Activated CD4-positive, alpha-beta T cell treated with anti-CD3 and anti-CD28 coated beads, Interleukin-2, amount 10 ng/mL, durations not matched to agents 7 days and 5 days (primary cell): Measurements from ENCODE around the gene TBC1D14. TPM values are rescaled to one million over a fixed set of nuclear protein-coding genes. Genes with fewer than 3 reads are reported as not detected.

Experiments used
- CTCF ChIA-PET: fragments of 350-600 bp; sonication (Branson Sonifier 250); formaldehyde crosslinking; loops from one replicate; lab custom pipeline; 2021; ENCODE audit warnings: antibody characterized with exemption; lab: Charles Lee
- POLR2A ChIA-PET: fragments of 350-600 bp; sonication (Branson Sonifier 250); formaldehyde crosslinking; loops from one replicate; lab custom pipeline; 2021; ENCODE audit warnings: antibody characterized with exemption; lab: Charles Lee
- DNase-seq: peaks from one replicate; pipeline ENCODE4 v3.0.0-alpha.2; 2020
- H3K27ac Mint-ChIP-seq: one replicate; pipeline ENCODE4 v1.8.0; 2021; ENCODE audit warnings: mild to moderate bottlenecking, moderate library complexity, mixed read lengths
- H3K27me3 Mint-ChIP-seq: one replicate; pipeline ENCODE4 v1.8.0; 2021; ENCODE audit warnings: mixed read lengths
- H3K36me3 Mint-ChIP-seq: one replicate; pipeline ENCODE4 v1.8.0; 2021; ENCODE audit warnings: low read depth, mixed read lengths
- H3K4me1 Mint-ChIP-seq: one replicate; pipeline ENCODE4 v1.8.0; 2021; ENCODE audit warnings: mixed read lengths
- H3K4me3 Mint-ChIP-seq: one replicate; pipeline ENCODE4 v1.8.0; 2021; ENCODE audit warnings: mild to moderate bottlenecking, moderate library complexity, mixed read lengths
- H3K9me3 Mint-ChIP-seq: one replicate; pipeline ENCODE4 v1.8.0; 2021; ENCODE audit warnings: mixed read lengths
- total RNA-seq, 2 experiments: library from RNA; stranded (reverse); gene quantifications; one replicate each; pipeline ENCODE4 v1.2.3, GENCODE V29; 2021

TBC1D14 gene
- total RNA-seq, 2 experiments from 2014 or later, result 50.1 to 50.2 TPM

DNA sequence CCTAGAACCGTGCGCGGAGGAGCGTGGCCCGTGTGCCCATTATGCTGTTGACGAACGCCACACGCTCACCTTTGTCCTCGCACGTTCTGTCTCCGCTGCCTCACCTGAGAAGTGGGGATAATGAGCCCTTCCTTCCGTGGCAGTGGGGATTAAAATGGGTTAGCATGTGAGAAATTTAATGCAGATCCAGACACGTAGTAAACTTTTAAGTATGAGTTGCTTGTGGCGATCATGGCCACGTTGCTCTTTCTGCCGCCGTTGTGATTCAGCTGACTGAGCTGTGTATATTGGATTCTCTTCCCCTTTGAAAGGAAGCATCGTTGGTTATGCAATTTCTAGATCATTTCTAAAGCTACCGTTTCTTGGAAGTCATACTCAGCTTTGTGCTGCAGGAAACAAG, 16.5 kb downstream of the TBC1D14 start:
- no peak for DNase-seq
- ChIA-PET CTCF (interaction anchor here (1.1 to 3.8 kb wide), 7 partner anchors 8 to 145 kb away, joined by 3 to 15 read pairs (median 6); no protein-coding TSS in a partner anchor), POLR2A (interaction anchor here (0.6 to 1.1 kb wide), 2 partner anchors 17 to 26 kb away, joined by 3 read pairs; no protein-coding TSS in a partner anchor)
- H3K27ac Mint-ChIP-seq, result peak overlapping the region; percentile 90
- peaks cover 58% of the 10 kb centered on the region for H3K36me3 Mint-ChIP-seq
- no peaks in the 10 kb centered on the region for H3K27me3 Mint-ChIP-seq
- peak overlapping the region; percentile 66 for H3K4me3 Mint-ChIP-seq
- H3K9me3 Mint-ChIP-seq, result no peaks in the 10 kb centered on the region
- peaks cover 72% of the 10 kb centered on the region for H3K4me1 Mint-ChIP-seq

DNA sequence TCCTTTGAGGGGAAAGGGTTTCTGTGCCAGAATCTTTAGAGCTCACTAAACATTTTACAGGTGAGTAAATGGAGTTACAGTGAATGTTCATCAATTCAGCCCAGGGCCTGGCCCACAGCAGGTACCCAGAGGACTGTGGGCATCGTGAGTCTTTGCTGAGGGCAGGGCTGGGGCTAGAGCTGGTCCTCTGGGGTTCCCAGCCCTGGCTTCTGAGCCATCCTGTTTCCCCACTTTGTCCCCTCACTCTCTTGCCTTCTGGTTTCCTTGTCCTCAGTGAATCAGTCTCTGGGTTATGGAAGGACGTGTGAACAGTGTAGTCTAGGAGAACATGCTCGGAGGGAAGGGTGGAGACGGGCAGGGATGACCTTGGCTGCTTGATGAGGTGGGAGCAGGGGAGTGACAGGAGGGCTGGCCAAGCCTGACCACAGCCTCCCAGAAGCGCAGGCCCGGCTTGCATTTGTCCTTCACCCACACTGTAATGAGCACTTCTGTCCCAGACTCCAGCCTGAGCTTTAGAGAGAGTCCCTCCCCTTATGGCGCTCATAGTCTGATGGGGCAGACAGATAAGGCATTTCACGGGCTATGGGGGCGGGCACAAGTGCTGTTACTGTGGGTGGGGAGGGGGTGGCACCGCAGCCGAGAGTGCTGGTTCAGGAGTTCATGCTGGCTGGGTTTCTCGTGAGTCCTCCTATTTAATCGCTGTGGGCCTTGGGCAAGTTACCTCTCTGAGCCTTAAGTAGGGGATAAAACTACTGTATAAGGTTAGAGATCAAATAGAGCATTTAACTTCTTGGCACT, 17.3 kb downstream of the TBC1D14 start:
- ChIA-PET POLR2A (interaction anchor here (0.6 to 1.1 kb wide), 2 partner anchors 16 to 27 kb away, joined by 3 read pairs; no protein-coding TSS in a partner anchor), CTCF (interaction anchor here (1.0 to 3.8 kb wide), 10 partner anchors 9 to 144 kb away, joined by 3 to 15 read pairs (median 5); no protein-coding TSS in a partner anchor)
- peak overlapping the region; percentile 66 for H3K4me3 Mint-ChIP-seq
- peaks cover 66% of the 10 kb centered on the region for H3K36me3 Mint-ChIP-seq
- H3K27ac Mint-ChIP-seq, result peak overlapping the region; percentile 90
- H3K27me3 Mint-ChIP-seq, result no peaks in the 10 kb centered on the region
- DNase-seq, result peak; percentile 74
- peaks cover 77% of the 10 kb centered on the region for H3K4me1 Mint-ChIP-seq
- H3K9me3 Mint-ChIP-seq, result peaks cover 3% of the 10 kb centered on the region

DNA sequence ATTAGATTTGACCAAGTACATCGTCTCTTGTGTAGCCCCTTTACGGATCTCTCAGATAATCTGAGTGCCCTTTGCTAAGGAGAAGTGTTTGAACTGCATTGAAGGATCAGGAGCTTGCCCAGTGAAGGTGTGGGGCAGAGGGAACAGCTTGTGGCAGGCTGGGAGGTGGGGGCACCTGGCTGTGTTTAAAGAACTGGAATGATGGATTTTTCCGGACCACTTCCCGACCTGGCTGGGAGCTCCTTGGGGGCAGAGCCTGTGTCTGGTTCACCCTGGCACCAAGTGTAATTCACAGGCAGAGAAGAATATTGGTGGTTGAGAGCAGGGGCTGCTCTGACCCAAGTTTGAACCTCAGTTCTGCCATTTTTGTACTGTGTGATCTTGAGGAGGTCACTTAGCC, 18.5 kb downstream of the TBC1D14 start:
- POLR2A ChIA-PET, result no interaction called here
- peaks cover 70% of the 10 kb centered on the region for H3K4me1 Mint-ChIP-seq
- peaks cover 69% of the 10 kb centered on the region for H3K36me3 Mint-ChIP-seq
- H3K9me3 Mint-ChIP-seq, result peaks cover 3% of the 10 kb centered on the region
- H3K27ac Mint-ChIP-seq, result no peak overlapping the region
- no peak overlapping the region for H3K4me3 Mint-ChIP-seq
- CTCF ChIA-PET, result interaction anchor here (1.0 to 3.8 kb wide), 5 partner anchors 10 to 30 kb away, joined by 3 to 15 read pairs (median 10); no protein-coding TSS in a partner anchor
- no peak for DNase-seq
- no peaks in the 10 kb centered on the region for H3K27me3 Mint-ChIP-seq

DNA sequence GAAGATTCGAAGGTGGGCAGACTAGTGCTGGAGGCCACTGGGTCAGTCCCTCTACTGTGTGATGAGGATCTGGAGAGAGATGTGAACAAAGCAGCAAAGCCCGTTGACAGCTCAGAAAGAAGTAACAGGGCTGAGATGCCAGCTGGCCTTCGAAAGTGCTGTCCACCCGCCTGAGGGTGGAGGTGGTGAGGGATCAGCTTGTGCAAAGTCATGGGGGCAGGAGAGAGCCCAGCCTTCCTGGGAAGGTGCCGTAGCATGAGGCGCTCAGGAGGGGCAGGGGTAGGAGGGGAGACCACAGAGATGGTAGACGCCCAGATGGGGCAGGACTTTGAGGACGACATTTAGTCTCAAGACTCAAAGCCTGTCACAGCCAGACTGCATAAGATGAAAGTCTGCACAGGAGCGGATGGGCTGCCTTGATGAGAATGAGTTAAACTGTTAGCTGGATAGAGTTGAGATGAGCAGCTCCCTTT, 19.7 kb downstream of the TBC1D14 start:
- peaks cover 68% of the 10 kb centered on the region for H3K36me3 Mint-ChIP-seq
- H3K27ac Mint-ChIP-seq, result peak overlapping the region; percentile 21
- H3K9me3 Mint-ChIP-seq, result peaks cover 5% of the 10 kb centered on the region

DNA sequence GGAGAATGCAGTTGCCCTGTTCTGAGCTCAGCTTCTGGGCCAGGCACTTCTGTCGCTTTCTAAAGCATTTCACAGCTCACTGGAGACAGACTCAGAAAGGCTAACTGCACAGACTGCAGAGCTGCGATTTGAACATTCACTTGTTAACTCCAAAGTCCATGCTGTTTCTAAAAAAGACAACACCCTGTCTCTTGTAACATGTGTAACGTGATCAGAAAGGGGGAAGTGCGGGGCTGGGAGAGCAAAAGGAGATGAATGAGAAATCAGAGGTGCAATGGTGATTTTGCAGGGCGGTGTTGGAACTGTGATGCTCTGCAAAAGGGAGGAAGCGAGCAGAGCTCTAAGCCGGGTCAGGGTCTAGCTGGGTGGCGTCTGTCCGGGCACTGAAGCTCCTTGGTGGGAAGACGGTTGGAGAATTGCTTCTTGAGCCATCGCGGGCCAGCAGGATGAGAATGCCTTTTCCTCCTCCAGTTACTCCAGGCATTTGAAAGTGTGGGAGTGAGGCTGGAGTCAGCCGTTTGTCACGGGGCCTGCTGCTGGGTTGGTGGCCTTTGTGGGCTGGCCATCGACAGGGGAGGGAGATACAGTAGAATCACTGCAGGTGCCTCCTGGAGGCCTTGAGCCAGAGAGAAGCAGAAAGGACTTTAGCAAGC, 20.3 kb downstream of the TBC1D14 start:
- Mint-ChIP-seq H3K27me3 (no peaks in the 10 kb centered on the region), H3K4me1 (peaks cover 64% of the 10 kb centered on the region), H3K4me3 (no peak overlapping the region), H3K9me3 (peaks cover 5% of the 10 kb centered on the region), H3K27ac (no peak overlapping the region), H3K36me3 (peaks cover 66% of the 10 kb centered on the region)
- no peak for DNase-seq
- ChIA-PET CTCF (interaction anchor here (1.0 to 2.8 kb wide), 2 partner anchors 19 to 44 kb away, joined by 3 to 8 read pairs; no protein-coding TSS in a partner anchor), POLR2A (no interaction called here)

More for the DNA sequence above, 19.7 kb downstream of the TBC1D14 start:
- DNase-seq, result no peak
- ChIA-PET CTCF (interaction anchor here (1.0 to 3.8 kb wide), 3 partner anchors 12 to 45 kb away, joined by 3 to 15 read pairs (median 8); no protein-coding TSS in a partner anchor), POLR2A (no interaction called here)
- Mint-ChIP-seq H3K4me3 (no peak overlapping the region), H3K27me3 (no peaks in the 10 kb centered on the region), H3K4me1 (peaks cover 68% of the 10 kb centered on the region)

DNA sequence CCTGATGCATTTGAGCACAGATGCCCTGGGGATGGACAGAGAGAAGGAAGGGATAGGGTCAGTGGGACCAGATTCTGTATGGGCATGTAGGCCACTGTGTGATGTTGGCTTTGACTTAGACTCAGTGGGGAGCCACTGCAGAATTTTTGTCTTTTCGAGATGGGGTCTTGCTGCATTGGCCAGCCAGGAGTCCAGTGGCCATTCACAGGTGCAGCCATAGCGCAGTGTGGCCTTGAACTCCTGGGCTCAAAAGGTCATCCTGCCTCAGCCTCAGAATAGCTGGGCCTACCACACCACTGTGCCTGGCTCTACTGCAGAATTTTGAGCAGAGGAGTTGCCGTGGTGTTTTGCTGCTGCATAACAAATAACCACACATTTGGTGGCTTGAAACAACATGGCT, 22.8 kb downstream of the TBC1D14 start:
- peaks cover 55% of the 10 kb centered on the region for H3K36me3 Mint-ChIP-seq
- H3K4me1 Mint-ChIP-seq, result peaks cover 51% of the 10 kb centered on the region
- no peak overlapping the region for H3K27ac Mint-ChIP-seq
- CTCF ChIA-PET, result interaction anchor here (1.8 kb wide), 1 partner anchor 13 kb away, joined by 6 read pairs; no protein-coding TSS in a partner anchor
- no peak for DNase-seq
- POLR2A ChIA-PET, result interaction anchor here (0.6 kb wide), 1 partner anchor 39 kb away, joined by 15 read pairs; no protein-coding TSS in a partner anchor
- H3K9me3 Mint-ChIP-seq, result peaks cover 5% of the 10 kb centered on the region
- H3K27me3 Mint-ChIP-seq, result no peaks in the 10 kb centered on the region
- no peak overlapping the region for H3K4me3 Mint-ChIP-seq

DNA sequence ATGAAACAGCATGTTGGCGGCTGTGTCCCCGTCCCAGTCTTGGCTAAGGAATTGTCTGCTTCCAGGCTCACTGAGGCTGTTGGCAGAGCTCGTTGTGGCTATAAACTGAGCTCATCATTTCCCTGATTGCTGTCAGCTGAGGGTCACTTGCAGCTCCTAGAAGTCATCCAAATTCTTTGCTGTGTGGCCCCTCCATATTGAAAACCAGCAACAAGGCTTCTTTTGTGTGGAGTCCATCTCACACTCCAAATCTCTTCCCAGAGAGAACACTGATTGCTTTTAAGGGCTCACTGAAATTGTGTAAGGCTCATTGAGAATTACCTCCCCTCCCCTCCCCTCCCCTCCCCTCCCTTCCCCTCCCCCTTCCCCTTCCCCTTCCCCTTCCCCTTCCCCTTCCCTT, 23.3 kb downstream of the TBC1D14 start:
- Mint-ChIP-seq H3K27me3 (no peaks in the 10 kb centered on the region), H3K4me1 (peaks cover 49% of the 10 kb centered on the region), H3K27ac (no peak overlapping the region), H3K36me3 (peaks cover 54% of the 10 kb centered on the region), H3K4me3 (no peak overlapping the region), H3K9me3 (peaks cover 5% of the 10 kb centered on the region)
- POLR2A ChIA-PET, result no interaction called here
- no peak for DNase-seq
- CTCF ChIA-PET, result interaction anchor here (0.7 to 1.8 kb wide), 2 partner anchors 13 to 213 kb away, joined by 3 to 6 read pairs; no protein-coding TSS in a partner anchor

DNA sequence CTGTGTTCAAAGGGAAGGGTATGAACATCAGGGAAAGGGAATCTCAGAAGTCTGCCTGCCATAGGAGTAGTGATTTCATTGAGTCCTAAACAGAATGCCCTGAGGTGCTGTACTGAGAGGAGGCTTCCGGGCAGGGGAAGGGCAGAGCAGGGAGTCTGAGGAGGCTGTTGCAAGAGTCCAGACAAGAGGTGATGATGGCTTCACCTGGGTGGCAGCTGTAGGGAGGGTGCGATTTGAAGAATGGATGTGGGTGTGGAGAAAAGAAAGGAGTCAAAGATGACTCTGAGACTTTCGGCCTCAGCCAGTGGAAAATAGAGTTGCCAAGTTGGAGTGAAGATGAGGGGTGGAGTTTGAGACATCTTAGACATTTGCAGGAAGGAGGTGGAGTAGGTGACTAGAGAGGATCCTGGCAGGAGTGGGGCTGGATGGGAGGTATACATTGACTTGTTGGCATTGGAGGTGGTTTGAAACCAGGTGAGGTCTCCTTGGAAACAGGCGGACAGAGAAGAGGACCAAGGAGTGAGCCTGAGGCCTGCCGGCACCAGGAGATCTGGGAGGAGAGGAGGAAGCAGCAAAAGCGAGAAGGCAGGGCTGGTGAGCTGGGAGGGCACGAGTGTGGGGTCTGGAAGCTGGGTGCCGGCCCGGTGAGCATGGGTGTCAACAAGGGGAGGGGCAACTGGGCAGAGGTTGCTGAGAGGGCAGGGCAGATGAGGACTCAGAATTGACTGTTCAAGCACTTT, 24.2 kb downstream of the TBC1D14 start:
- ChIA-PET CTCF (no interaction called here), POLR2A (no interaction called here)
- peak overlapping the region; percentile 42 for H3K27ac Mint-ChIP-seq
- peaks cover 51% of the 10 kb centered on the region for H3K36me3 Mint-ChIP-seq
- no peak overlapping the region for H3K4me3 Mint-ChIP-seq
- no peaks in the 10 kb centered on the region for H3K27me3 Mint-ChIP-seq
- no peak for DNase-seq
- peaks cover 42% of the 10 kb centered on the region for H3K4me1 Mint-ChIP-seq
- peaks cover 5% of the 10 kb centered on the region for H3K9me3 Mint-ChIP-seq

DNA sequence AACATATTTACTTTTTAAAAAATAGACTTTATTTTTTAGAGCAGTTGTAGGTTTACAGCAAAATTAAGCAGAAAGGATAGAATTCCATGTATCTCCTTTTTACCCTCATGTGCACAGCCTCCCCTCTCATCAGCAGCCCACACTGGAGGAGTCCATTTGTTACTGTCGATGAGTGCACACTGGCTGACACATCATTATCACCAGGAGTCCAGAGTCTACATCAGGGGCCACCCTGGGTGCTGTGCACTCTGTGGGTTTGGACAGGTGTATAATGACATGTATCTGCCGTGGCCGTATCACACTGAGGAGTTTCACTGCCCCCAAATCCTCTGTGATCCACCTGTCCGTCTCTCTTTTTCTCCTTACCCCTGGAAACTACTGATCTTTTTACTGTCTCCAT, 26.3 kb downstream of the TBC1D14 start:
- Mint-ChIP-seq H3K27ac (no peak overlapping the region), H3K36me3 (peaks cover 48% of the 10 kb centered on the region), H3K4me3 (no peak overlapping the region), H3K9me3 (peaks cover 5% of the 10 kb centered on the region), H3K27me3 (no peaks in the 10 kb centered on the region), H3K4me1 (peaks cover 48% of the 10 kb centered on the region)
- ChIA-PET CTCF (no interaction called here), POLR2A (no interaction called here)
- DNase-seq, result no peak

DNA sequence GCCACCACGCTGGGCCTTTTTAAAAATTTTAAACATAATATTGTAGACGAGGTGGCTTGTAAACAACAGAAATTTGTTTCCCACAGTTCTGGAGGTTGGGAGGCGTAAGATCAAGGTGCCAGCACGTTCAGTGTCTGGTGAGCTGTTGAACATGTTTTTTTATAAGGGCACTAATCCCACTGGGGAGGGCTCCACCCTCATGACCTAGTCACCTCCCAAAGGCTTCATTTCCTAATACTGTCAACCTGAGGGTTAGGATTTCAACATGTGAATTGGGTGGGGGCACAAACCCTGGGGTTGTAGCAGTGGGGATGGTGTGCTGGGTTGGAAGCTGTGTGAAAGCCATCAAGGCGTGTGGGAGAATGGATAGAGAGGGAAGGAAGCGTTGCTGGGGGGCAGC, 27.6 kb downstream of the TBC1D14 start:
- peaks cover 54% of the 10 kb centered on the region for H3K4me1 Mint-ChIP-seq
- H3K27me3 Mint-ChIP-seq, result no peaks in the 10 kb centered on the region
- no peak for DNase-seq
- CTCF ChIA-PET, result no interaction called here
- peaks cover 2% of the 10 kb centered on the region for H3K9me3 Mint-ChIP-seq
- POLR2A ChIA-PET, result no interaction called here
- peaks cover 38% of the 10 kb centered on the region for H3K36me3 Mint-ChIP-seq
- no peak overlapping the region for H3K4me3 Mint-ChIP-seq
- H3K27ac Mint-ChIP-seq, result peak overlapping the region; percentile 43

DNA sequence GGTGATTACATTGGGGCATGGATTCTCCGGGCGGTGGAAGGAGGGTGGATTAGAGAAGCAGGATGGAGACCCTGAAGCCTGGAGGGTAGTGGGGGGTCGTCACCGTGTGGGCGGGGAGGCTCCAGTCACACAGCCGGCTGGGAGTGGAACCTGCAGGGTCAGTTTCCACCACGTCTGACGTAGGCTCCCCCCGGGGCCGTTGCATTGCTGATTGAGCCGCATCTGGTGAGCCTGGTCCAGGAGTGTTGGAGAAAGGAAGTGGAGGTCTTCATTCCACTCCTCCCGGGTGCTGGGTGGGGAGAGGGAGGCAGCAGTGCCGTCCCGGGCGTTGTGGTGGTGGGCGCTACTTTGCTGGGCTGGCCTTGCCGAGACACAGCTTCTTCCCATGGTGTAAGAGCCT, 28.1 kb downstream of the TBC1D14 start:
- Mint-ChIP-seq H3K4me3 (no peak overlapping the region), H3K9me3 (peaks cover 2% of the 10 kb centered on the region), H3K27me3 (no peaks in the 10 kb centered on the region), H3K36me3 (peaks cover 34% of the 10 kb centered on the region), H3K4me1 (peaks cover 59% of the 10 kb centered on the region), H3K27ac (peak overlapping the region; percentile 43)
- ChIA-PET CTCF (no interaction called here), POLR2A (no interaction called here)
- DNase-seq, result no peak

DNA sequence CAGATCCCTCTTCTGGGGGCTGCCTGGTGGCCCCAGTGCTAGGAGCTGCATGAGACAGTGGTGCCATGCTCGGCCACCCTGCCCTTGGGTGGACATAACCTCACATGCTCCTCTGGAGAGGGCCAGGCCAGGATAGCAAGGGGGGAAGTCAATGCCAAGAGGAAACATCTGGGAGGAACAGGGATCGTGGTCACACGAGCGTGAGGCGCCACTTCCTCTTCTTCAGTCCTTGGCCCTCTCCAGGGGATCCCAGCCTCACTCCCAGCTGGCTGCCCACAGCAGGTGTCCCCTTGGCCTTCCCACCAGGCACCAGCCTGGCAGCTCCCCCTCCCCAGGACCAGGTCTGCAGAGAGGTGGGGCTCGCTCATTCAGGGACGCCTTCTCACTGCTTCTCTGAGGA, 28.6 kb downstream of the TBC1D14 start:
- Mint-ChIP-seq H3K4me3 (no peak overlapping the region), H3K27me3 (no peaks in the 10 kb centered on the region), H3K4me1 (peaks cover 64% of the 10 kb centered on the region), H3K9me3 (peaks cover 2% of the 10 kb centered on the region), H3K36me3 (peaks cover 31% of the 10 kb centered on the region), H3K27ac (no peak overlapping the region)
- no peak for DNase-seq
- POLR2A ChIA-PET, result no interaction called here
- CTCF ChIA-PET, result interaction anchor here (0.6 kb wide), 1 partner anchor 14 kb away, joined by 3 read pairs; no protein-coding TSS in a partner anchor
